ENCODE data around the gene CRISP2. TPM values are rescaled to one million over a fixed set of nuclear protein-coding genes. Genes with fewer than 3 reads are reported as not detected.
"Not testable (repeated sequence)": the region's sequence is repeated elsewhere in the genome, so short reads cannot be mapped to it uniquely, and the experiment has no call there.

Gene CRISP2, protein sequence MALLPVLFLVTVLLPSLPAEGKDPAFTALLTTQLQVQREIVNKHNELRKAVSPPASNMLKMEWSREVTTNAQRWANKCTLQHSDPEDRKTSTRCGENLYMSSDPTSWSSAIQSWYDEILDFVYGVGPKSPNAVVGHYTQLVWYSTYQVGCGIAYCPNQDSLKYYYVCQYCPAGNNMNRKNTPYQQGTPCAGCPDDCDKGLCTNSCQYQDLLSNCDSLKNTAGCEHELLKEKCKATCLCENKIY
- total RNA-seq = not detected
- long read RNA-seq = 0 reads

GRCh38 chr6:49713346-49713745 lies at the start of gene CRISP2:
TSS of gene CRISP2 (minus strand) at chr6:49713543. CDS start at chr6:49709196, 4,347 bp downstream.
- intact Hi-C loops (cut with DNase I) = no loop called here
- DNase-seq (no peak), ATAC-seq (ENCODE audit: poor library complexity) (no peak)

DNA sequence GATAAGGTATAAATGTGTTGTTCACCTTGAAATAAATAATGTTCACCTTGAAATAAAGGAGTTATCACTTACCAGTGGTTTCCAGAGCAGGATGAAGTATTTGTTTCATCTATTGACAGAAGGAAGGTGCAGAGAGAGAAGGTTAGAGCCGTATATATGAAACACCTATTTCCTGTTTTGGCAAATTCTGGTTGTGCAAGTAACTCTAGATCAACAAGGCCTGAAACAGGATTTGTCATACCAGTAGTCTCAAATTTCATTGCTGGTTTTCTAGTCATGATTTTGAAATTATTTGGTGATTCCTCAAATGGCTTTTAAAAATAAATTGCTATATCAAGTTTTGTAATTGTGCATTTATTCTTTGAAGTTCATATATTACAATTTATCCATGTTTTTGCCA lies 30.9 kb upstream of the CRISP2 start, which contains the start of gene CRISP3:
TSS of gene CRISP3 (minus strand) at position 130 of the 400 bp plus-strand sequence. CDS start at position 109, 21 bp downstream.
- ATAC-seq (ENCODE audit: poor library complexity) (no peak), DNase-seq (no peak)
- intact Hi-C loops (cut with DNase I) = no loop called here

DNA sequence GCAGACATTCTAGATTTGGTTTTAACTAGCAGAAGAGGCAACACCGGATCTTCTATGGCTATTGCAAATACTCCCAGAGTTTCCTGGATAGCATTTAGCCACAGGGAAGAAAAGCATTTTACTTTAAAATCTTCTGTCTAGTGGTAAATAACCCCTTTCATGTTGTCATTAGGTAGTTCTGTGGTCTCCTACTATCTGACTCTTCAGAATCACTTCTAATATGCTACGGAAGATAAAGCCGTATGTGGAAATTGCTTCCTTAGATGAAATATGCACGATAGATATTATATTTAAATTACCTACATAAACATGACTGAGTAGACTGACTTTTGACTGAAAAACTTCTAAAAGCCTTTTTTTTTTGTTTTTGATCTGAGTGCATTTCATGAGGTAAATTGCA lies 30.1 kb upstream of the CRISP2 start:
- intact Hi-C loops (cut with DNase I) = no loop called here
- no peak for ATAC-seq (ENCODE audit: poor library complexity)
- no peak for DNase-seq

GRCh38 chr6:49739423-49739822 lies 26.1 kb upstream of the CRISP2 start:
- ATAC-seq (ENCODE audit: poor library complexity) (no peak), DNase-seq (no peak)
- intact Hi-C loops (cut with DNase I) = no loop called here

GRCh38 chr6:49736017-49736508 lies 22.7 kb upstream of the CRISP2 start:
- ATAC-seq (ENCODE audit: poor library complexity) = no peak

DNA sequence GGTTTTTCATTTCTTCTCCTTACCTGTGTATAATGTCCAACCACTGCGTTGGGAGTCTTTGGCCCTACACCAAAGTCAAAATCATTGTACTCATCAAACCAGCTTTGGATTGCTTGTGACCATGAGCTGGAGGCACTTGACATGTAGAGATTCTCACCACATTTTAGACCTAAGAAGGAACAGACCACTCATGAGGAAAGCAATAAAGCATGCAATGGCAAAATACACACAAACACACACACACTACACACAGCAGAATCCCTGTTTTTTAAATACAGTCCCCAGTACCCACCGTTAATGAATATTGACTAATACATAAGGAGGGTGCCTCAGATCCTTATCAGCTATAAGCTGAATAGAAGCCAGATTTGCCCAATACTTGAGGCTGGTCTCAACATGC lies 20.3 kb upstream of the CRISP2 start:
- no peak for ATAC-seq (ENCODE audit: poor library complexity)
- DNase-seq = no peak
- intact Hi-C loops (cut with DNase I) = no loop called here

More at GRCh38 chr6:49736017-49736508, 22.7 kb upstream of the CRISP2 start:
- no peak for DNase-seq
- intact Hi-C loops (cut with DNase I) = no loop called here

GRCh38 chr6:49732781-49733180 lies 19.4 kb upstream of the CRISP2 start:
- intact Hi-C loops (cut with DNase I) = no loop called here
- DNase-seq (no peak), ATAC-seq (ENCODE audit: poor library complexity) (no peak)

GRCh38 chr6:49730251-49730650 lies 16.9 kb upstream of the CRISP2 start:
- intact Hi-C loops (cut with DNase I) = no loop called here
- ATAC-seq (ENCODE audit: poor library complexity) = no peak
- DNase-seq = no peak

DNA sequence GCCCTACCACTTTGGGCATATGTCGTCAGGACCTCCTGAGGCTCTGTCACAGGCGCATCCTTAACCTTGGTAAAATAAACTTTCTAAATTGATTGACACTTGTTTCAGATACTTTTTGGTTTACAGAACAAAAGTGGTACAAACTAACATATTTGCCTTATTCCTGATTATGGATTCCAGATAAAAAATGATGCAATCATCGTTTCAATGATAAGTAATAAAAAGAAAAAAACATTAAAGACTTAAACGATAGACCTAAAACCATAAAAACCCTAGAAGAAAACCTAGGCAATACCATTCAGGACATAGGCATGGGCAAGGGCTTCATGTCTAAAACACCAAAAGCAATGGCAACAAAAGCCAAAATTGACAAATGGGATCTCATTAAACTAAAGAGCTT lies 10.6 kb upstream of the CRISP2 start:
- DNase-seq; intact Hi-C loops (cut with DNase I); ATAC-seq (ENCODE audit: poor library complexity): not testable (repeated sequence)

GRCh38 chr6:49721297-49721696 lies 8.0 kb upstream of the CRISP2 start:
- ATAC-seq (ENCODE audit: poor library complexity) = no peak
- DNase-seq = no peak
- intact Hi-C loops (cut with DNase I) = no loop called here

- no peak for ATAC-seq (ENCODE audit: poor library complexity)
- intact Hi-C loops (cut with DNase I) = no loop called here
- DNase-seq = no peak
Measured at GRCh38 chr6:49720372-49720771, 7.0 kb upstream of the CRISP2 start.

DNA sequence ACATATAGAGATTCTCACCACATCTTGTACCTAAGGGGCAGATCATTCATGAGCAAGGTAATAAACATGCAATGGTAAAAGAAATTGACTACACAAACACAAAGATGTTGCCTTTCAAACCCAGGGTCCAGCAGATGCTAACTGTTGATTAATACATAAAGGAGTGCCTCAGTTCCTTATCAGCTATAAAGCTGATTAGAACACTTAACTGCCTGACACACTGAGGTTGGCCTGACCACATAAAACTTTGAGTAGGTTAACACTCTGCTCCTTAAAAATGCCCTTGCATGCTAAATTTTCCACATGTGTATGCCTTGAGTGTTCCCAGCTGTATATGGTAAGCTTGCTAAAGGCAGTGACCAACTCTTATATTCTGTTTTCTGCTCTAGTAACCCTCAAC lies 14.9 kb downstream of the CRISP2 start:
- no peak for DNase-seq
- ATAC-seq (ENCODE audit: poor library complexity) = no peak
- intact Hi-C loops (cut with DNase I) = no loop called here

GRCh38 chr6:49693512-49693911 lies 19.8 kb downstream of the CRISP2 start:
- intact Hi-C loops (cut with DNase I) = no loop called here
- no peak for ATAC-seq (ENCODE audit: poor library complexity)
- no peak for DNase-seq

DNA sequence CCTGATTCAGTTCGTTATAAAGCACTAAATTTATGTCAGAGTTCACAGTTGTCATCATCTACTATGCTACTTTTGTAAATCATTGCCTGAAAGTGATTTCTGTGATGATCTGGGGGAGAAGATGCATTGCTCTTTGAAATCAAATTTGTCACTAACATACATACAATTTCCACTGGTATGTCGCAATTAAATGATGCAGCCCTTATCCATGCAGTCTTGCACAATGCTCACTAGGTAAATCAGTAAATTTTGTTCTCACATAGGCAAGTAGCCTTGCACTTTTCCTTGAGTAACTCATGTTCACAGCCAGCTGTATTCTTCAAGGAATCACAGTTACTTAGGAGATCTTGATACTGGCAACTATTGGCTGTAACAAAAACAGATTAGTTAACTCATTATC lies 20.8 kb downstream of the CRISP2 start:
- no peak for DNase-seq
- intact Hi-C loops (cut with DNase I) = no loop called here

GRCh38 chr6:49676671-49677281 lies 36.6 kb downstream of the CRISP2 start:
- no peak for DNase-seq
- intact Hi-C loops (cut with DNase I) = no loop called here
- ATAC-seq (ENCODE audit: poor library complexity) = no peak

More for the DNA sequence above, 20.8 kb downstream of the CRISP2 start:
- ATAC-seq (ENCODE audit: poor library complexity) = no peak

DNA sequence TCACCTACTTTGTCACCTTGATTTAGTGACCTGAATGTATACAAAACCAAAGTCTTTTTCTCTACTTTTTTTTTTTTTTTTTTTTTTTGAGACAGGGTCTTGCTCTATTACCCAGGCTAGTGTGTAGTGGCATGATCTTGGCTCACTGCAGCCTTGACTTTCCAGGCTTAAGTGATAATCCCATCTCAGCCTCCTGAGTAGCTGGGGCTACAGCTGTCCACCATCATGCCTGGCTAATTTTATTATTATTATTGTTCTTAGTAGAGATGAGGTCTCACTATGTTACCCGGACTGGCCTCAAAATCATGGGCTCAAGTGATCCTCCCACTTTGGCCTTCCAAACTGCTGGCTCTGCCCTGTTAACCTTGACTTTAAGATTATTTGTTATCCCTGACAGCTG lies 37.5 kb downstream of the CRISP2 start:
- intact Hi-C loops (cut with DNase I) = no loop called here
- no peak for DNase-seq
- no peak for ATAC-seq (ENCODE audit: poor library complexity)

DNA sequence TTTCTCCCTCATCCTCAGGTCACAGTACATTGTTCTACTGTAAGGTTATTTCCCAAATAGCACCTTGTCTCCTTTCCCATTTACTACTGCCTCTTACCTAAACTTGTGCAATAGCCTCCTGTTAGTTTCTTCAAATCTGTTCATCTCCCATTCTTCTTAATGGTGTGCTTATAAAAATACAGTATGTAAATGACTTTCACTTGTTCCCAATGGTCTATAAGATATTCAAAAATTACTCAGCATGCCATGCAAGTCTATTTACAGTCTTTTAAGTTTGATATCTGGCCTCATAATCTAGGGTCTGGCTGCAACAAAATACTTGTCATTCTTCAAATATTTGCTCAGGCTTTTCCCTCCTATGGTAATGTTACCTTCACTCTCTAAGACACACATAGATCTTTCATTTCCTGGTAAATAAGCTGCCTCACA lies 45.2 kb downstream of the CRISP2 start:
- DNase-seq (no peak), ATAC-seq (ENCODE audit: poor library complexity) (no peak)
- intact Hi-C loops (cut with DNase I) = no loop called here

DNA sequence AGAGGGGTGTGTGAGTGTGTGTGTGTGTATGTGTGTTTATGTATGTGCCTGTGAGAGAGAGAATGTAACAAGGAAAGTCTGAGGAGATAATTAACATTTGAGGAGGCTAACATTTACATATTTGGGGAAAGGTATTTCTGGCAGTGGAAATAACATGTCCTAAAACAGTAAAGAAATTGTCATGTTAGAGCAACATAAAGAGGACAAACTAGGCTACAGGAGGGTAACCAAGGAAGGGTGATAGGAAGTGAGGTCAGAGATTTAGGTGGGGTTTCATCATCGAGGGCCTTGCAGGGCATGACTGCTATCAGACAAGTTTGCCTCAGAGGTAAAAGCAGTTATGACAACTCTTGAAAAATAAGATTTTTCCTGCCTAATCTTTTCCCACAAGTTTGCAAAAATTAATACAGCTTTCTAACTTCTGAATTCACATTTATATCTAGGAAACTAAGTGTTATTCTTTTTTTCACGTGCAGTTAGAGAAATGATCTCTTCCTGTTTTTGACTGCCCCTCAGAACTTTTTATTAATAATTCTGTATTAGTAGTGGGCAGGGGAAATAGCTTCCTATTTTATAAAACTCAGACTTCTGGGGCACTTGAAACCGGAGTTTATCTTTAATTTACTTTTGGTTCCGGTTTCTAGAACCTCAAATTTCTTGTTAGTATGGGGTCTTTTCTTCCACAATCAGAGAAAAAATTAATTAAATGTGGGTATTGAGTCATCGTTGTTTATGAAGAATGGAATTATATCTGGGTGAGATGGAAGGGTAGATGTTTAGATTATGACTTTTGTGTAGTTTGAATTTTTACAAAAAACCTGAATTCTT lies 46.2 kb downstream of the CRISP2 start:
- intact Hi-C loops (cut with DNase I) = no loop called here
- DNase-seq (no peak), ATAC-seq (ENCODE audit: poor library complexity) (no peak)

DNA sequence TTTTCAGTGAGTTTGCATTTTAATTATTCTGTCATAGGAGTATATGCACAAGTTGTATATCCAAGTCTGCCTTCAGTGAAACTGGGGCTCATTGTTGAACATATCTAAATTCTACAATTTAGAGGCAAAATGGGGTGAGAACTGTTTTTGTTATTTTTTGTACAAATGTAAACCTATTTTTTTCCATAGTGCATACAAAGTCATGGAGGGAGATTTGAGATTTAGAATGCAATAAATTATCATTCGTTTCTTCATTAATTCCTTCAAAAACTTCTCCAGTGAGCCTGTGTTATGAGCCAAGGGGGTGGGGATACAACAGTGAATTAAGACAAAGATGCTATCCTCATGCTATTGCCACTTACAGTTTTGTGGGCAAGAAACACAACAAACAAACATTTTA lies 46.9 kb downstream of the CRISP2 start:
- DNase-seq (no peak), ATAC-seq (ENCODE audit: poor library complexity) (no peak)
- intact Hi-C loops (cut with DNase I) = no loop called here

Data from Right ventricle myocardium superior (tissue), 1 donor.